GDM1 (cell line): ENCODE results near the gene CARD10.
"Not testable (repeated sequence)": the region's sequence is repeated elsewhere in the genome, so short reads cannot be mapped to it uniquely, and the experiment has no call there.

Experiments
- DNase-seq: peaks from one replicate; lab custom pipeline; 2025; lab: John Stamatoyannopoulos, UW

CARD10 gene

DNA sequence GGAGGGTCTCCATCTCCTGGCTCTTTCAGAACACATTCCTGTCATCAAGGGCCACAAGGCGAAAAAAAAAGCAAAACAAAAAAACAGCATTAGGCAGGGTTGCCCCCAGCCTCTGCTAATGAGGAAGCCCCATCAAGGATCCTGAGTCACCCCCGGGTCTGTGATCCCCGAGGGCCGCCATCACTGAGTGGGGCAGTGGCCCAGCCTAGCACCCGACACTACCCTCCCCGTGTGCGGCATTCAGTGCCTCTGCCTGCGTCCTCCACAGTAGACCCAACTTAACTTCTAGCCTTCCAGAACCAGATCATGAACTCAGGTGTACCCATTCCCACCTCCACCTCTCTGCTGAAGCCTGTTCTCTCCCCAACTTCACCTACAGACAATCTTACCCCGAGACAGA lies 34.5 kb upstream of the CARD10 start:
- DNase-seq = no peak

DNA sequence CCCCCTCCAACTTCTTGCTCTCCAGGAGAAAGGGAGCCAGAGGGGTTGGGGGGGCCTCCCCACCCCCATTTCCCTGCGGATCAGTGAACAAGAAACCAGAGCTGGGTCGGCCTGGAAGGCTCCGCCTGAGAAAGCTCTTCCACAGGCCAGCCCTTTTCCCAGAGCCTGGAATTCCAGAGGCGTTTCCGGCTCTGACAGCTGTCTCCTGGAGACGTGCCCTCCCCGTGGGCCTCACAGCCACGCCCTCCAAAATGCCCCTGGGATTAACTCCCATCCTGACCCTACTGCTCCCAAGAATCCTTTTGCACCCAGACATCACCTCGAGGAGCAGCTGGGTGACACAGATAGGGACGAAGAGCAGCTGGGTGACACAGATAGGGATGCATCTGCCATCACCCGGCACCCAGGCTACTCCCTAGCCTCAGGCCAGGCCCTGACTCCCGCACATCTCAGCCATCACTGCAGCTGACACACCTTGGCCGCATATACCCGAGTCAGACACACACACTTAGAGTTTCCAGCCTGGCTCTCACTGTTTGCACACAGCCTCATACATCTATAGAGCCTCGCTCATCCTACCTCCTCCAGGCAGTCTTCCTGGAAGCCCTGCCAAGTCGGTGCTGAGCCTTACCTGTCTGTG lies 33.4 kb upstream of the CARD10 start:
- DNase-seq = no peak

DNA sequence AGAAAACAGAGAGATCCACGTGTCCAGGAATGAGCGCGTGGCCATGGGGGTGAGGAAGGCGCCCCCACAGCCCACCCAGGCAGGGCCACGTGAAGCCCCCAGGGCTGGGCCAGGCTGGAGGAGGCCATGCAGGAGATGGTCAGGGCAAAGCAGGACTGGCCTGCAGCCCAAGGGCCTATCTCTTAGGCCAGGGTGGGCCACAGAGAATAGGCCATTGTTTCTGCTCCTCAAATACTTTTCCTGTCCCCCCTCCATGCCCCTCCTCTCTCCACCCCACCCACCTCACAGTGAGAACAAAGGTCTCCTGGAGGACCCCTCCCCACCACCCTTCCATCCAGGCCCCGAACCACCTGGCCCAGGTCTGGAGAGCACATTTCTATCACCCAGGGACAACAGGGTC lies 32.8 kb upstream of the CARD10 start:
- no peak for DNase-seq

DNA sequence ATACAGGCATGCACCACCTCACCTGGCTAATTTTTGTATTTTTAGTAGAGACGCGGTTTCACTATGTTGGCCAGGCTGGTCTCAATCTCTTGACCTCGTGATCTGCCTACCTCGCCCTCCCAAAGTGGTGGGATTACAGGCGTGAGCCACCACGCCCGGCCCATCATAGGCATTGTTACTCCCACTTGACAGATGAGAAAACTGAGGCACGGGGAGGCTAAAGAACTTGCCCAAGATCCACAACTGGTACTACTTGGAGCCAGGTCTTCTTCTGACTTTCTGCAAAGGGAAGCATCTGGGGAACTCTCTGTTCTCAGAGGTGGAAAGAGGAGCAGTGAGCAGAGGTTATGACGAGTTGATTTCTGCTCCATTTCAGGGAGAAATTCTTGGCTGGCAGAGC lies 31.7 kb upstream of the CARD10 start:
- not testable (repeated sequence) for DNase-seq

DNA sequence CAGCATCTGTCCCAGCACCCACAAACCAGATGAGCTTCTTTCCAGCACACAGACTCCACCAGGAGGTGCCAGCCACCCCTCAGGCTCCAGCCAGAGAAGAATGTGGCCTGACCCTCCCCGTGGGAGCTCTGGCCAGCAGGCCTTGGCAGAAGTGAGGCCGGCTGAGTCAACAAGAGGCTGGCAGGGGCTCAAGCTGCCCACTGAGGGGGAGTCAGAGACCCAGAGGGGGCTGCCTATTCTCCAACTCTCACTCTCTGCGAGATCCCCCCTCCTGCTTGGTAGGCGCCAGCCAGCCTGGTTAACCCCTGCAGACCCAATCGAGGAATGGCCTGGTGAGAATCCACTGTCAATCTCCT lies 30.5 kb upstream of the CARD10 start:
- no peak for DNase-seq

DNA sequence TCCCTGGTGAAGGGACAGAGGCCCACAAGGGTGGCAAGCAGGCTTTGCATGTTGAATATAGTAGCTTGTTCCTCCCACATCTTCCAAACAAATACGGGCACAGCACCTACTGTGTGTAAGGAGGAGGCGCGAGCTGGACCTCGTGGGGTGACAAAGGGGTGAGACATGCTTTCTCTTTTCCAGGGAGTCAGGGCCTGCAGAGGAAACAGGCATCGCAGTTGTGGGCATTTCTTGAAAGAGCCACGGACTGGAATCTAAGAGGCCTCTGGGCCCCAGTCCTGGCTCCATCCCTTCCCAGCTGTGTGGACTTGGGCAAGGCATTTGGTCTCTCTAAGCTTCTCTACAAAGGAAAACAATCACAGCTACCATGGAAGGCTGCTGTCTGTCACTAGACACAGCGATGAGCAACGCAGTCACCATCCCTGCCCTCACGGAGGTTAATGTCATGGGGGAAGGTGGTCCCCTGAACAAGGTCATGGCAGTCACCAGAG lies 28.1 kb upstream of the CARD10 start:
- DNase-seq = no peak

DNA sequence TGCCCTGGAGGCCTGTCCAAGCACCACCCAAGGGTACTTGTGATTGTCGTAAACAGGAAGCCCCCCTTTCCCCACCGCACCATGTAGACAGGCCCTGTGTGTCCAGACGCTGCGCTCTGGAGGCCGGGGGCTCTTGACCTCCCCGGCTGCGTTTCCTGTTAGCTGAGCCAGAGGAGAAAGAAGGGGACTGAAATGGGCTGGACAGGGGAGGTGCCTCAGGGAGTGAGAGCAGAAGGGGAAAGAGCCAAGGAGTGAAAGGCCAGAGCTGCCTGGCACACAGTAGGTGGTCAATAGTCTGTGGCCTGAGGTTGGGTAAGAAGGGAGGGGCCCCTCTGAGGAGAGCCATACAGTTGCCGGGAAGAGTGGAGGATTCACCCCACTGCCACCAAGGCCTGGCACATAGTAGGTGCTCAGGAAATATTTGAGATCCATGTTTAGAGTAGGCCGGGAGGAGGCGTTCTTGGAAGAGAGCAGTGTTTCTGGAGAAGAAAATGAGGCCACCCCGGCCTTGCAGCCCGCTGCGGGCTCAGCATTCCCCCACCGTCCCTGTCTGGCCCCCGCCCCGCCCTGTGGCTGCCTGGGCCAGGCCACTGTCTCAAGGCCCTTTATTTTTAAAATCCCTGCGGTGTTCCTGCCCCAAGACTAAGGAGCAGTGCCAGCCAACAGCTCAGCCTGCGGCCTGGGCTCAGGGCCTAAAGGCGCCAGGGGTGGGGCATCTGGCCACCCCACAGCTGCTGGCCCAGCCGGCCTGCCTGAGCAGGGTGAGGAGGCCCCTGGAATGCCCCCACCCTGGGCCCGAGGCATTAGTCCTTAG lies 27.4 kb upstream of the CARD10 start:
- DNase-seq = no peak

DNA sequence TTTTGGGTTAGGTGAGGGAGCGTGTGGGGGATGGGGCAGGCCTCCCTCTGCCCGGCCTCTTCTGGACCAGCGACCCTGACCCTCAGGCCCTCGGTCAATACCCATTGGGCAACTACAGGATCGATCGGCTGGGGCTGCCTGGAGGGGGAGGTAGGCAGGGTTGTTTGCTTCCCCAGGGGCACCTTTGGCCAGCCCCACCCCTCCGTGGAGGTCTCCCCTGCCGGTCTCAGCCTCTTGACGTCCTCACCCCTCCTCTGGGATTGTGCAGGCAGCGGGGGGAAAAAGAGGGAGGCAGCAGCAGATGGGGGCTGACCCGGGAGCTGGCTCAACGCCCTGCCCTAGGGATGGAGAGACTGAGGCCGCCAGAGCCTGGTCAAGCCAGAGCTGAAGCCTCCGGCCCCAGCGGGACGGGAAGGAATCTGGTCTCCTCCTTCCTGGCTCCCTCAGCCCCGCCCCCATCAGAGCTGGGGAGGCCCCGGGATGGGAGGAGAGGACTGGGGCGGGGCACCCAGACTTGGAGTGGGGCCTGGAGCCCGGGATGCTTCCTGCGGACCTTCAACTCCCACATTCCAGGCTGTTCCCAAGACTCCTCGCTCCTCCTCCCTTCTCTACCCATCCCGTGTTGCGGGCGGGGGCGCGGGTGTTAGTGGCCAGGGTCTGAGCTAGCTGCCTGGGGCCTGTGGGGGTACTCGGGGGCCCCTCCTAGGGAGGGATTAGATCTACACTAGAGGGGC lies 26.7 kb upstream of the CARD10 start:
- DNase-seq = no peak

DNA sequence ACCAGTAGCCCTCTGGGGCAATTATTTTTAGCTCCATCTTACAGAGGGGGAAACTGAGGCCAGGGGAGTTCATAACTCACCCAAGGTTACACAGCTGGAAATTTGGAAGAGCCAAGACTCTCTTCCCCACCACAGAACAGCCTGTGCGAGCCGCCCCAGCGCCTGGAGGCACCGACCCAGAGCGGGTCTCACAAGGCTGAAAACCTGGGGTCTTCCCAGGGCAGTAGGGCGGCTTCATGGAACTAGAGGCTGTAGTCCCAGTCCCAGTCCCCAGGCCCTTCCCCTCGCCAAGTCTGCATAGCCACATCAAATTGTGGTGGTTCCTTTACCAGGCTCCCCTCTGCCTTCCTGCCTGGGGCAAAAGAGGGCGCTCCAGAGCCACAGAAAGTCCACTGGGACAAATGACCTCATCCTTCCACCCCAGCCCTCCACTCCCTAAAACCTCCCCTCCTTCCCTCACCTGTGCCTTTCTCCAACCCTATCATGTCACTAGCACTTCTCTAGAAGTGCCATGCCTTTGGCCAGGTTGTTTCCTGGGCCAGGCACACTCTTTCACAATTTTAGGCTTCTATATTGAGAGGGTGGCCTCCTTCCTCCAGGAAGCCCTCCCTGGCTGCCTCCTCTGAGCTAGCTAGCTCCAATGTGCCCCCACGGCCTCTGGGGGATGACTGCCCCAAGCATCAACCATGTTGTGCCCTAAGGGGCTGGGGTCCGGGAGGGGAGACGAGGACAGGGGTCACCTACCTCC lies 25.9 kb upstream of the CARD10 start:
- peak; percentile 53 for DNase-seq

DNA sequence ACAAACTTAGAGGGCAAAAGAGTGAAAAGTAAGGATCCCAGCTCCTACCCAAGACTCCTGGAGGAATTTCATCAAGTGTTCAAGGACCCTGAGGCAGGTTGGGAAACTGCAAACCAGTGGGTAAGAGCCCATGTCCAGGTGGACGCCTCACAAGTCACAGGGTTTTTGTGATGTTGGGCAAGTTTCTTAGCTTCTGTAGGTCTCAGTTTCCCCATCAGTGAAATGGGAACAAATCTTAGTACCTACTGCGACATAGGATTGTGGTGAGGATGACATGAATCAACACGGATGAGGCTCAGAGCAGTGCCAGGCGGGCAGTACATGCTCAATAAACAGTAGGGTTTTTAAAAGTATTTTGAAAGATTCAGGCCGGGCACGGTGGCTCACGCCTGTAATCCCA lies 23.7 kb upstream of the CARD10 start:
- DNase-seq = no peak

DNA sequence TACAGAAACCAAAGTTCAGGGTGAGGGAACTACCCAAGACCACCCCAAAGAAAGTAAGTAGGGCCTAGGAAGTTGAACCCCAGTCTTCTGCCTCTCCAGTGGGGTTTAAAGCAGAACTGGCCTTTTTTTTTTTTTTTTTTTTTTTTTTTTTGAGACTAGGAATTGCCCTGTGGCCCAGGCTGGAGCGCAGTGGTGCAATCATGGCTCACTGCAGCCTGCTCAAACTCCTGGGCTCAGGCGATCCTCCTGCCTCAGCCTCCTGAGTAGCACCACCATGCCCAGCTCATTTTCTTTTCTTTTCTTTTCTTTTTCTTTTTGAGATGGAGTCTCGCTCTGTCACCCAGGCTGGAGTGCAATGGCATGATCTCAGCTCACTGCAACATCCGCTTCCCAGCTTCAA lies 23.2 kb upstream of the CARD10 start:
- not testable (repeated sequence) for DNase-seq

DNA sequence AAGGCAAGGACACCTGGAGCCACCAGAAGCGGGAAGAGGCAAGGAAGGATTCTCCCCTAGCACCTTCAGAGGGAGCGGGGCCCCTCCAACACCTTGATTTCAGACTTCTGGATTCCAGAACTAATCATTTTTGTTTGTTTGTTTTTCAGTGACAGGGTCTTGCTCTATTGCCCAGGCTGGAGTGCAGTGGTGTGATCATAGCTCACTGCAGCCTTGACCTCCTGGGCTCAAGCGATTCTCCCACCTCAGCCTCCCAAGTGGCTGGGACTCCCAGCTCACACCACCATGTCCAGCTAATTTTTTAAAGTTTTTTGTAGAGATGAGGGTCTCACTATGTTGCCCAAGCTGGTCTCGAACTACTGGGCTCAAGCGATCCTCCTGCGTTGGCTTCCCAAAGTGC lies 20.6 kb upstream of the CARD10 start:
- DNase-seq = not testable (repeated sequence)

DNA sequence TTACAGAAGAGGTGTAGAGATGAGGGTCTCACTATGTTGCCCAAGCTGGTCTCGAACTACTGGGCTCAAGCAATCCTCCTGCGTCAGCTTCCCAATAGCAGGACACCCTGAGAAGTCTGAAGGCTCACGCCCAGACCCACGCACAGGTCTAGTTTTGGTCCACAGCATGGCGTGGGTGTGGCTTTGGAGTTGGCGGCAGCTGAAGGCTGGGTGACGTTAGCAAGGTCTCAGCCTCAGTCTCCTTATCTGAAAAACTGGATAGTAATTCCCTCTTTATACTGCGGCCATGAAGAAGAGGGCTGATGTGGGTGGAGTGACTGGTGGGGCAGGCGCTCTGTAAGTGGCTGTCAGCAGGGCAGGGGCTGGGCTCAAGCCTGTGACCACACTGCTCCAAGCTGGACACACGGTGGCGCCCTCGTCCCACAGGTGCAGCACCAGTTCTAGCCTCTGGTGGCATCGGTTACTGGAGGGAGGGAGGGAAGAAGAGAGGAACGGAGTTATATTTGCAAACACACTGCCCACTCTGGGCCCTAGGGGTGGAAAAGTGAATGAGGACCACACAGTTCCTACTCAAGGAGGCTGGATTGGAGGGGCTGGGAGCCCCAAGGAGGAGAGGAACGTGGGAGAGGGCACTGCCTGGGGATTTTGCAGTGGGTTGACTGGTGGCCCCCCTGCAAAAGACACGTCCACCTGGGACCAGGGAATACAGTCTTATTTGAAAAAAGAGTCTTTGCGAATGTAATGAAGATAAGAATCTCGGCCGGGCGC lies 19.6 kb upstream of the CARD10 start:
- peak; percentile 87 for DNase-seq

DNA sequence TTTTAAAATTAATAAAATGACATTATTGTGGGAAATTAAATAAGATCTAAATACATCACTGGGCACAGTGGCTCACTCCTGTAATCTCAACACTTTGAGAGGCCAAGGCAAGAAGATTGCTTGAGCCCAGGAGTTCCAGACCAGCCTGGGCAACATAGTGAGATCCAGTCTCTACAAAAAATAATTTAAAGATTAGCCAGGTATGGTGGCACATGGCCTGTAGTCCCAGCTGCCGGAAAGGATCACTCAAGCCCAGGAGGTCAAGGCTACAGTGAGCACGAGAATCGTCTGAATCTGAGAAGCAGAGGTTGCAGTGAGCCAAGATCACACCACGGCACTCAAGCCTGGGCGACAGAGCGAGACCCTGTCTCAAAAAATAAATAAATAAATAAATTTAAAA lies 15.9 kb upstream of the CARD10 start:
- no peak for DNase-seq

DNA sequence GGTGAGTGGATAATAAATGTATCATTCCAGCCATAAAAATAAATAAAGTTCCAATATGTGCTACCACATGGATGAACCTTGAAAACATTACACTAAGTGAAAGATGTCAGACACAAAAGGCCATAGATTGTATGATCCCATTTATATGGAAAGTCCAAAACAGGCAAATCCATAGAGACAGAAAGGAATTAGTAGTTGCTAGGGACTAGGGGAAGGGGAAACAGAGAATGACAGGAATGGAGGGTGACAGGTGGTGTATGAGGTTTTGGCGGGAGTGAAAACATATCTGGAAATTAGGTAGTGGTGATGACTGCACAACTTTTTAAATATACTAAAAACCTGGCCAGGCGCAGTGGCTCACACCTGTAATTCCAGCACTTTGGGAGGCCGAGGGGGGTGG lies 15.2 kb upstream of the CARD10 start:
- no peak for DNase-seq

DNA sequence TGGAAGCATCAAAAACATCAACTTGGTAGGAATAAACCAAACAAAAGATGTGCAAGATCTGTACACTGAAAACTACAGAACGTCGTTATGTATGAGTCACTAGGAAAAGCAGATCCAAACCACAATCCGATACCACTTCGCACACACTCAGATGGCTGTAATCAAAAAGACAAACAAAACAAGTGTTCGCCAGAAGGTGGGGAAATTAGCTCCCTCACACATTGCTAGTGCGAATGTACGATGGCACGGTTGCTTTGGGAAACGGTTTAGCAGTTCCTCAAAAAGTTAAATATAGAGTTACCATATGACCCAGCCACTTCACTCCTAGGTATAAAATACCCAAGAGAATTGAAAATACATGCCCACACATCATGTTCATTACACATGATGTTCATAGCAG lies 14.8 kb upstream of the CARD10 start:
- peak; percentile 56 for DNase-seq

DNA sequence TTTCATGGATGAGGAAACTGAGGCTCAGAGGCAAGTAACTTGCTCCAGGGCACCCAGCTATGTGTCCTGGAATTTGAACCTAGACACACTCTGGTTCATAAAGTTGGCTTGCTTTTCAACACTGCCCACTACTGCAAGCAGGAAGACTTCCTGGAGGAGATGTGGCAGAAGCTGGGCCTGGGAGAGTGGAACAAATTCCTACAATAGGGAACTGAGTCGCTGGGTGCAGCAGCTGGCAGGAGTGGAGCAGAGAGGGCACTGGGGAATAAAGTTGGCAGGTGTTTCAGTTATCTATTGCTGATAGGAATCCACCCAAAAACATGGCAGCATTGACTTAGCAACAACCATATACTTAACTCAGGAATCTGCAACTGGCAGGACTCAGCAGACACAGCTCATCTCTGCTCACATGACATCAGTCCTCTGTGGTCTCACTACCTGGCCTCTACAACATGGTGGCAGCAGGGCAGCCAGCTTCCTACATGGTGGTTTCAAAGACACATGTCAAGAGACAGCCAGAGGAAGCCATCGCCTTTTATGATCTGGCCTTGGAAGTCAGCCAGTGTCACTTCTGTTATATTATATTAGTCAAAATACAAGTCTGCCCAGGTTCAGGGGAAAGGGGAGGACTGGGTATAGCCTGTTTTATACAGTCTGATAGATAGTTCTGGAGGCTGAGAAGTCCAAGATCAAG lies 10.6 kb upstream of the CARD10 start:
- peak; percentile 50 for DNase-seq

DNA sequence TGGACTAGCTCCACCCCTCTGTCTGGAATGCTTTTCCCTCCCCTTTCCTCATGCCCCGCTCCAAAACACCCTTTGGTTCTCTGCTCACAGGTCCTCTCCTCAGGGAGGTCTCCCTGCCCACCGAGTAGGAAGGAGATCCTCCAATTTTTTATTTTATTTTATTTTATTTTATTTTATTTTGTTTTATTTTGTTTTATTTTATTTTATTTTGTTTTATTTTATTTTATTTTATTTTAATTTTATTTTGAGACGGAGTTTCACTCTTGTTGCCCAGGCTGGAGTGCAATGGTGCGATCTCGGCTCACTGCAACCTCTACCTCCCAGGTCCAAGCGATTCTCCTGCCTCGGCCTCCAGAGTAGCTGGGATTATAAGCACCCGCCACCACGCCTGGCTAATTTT lies 8.7 kb upstream of the CARD10 start:
- DNase-seq = not testable (repeated sequence)

DNA sequence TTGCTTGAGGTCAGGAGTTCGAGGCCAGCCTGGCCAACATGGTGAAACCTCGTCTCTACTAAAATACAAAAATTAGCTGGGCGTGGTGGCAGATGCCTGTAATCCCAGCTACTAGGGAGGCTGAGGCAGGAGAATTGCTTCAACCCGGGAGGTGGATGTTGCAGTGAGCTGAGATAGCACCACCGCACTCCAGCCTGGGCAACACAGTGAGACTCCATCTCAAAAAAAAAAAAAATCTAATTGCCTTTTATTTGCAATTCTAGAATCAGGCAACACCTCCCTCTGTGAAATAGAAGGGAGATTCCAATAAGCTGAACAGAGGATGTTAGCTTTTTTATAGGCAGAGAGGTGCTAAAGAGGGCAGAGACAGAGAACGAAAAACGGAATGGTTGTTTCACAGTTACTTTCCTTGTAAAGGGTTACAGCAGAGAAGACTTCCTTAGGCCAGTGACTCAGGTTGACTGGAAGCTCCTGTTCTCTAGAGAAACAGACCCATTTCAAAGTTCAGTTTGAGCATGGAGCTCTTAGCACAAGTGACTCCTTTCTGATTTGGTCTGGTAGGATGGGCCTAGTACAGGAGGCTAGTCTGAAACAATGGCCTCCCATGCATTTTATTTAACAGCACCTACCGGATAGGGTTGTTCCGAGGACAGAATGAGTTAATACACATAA lies 8.0 kb upstream of the CARD10 start:
- not testable (repeated sequence) for DNase-seq

DNA sequence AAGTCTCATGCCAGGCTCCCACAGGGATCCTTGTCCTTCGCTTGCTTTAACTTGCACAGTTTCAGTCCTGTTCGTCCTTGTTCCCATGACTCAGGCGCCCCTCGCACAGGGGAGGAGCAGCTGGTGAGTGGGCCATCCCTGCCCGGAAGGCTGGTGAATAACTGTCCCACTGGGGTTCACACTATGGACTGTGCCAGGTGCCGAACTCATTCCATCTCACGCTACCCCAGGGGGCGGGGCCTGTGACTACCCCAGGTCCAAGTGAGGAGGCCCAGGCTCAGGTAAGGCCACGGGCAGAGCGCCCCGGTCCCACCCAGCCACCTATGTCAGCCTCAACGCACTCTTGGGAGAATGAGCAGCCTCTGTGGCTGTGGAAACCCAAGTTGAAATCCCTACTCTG lies 7.2 kb upstream of the CARD10 start:
- no peak for DNase-seq
